ENCODE data around the gene FAM124A. TPM values are rescaled to one million over a fixed set of nuclear protein-coding genes. Genes with fewer than 3 reads are reported as not detected.
"Not testable (repeated sequence)": the region's sequence is repeated elsewhere in the genome, so short reads cannot be mapped to it uniquely, and the experiment has no call there.

FAM124A gene
- total and polyA plus RNA-seq, 4 donors, result 6.1 to 15.7 (median 10.4) TPM

DNA sequence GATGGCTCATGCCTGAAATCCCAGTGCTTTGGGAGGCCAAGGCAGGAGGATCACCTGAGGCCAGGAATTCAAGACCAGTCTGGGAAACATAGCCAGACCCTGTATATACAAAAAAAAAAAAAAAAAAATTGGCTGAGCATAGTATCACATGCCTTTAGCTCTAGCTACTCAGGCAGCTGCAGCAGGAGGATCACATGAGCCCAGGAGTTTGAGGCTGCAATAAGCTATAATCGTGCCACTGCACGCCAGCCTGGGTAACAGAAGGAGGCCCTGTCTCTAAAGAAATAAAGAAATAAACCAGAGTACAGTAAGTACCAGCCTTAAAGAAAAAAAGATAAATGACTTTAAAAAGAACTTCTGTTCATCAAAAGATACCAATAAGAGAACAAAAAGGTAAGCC is 52.9 kb downstream of the FAM124A start:
- H3K4me1 ChIP-seq (ENCODE audit: control insufficient read depth, insufficient read depth, low read length), result peaks cover 13% of the 10 kb centered on the region
- H3K27ac ChIP-seq (ENCODE audit: low read depth, low read length), result no peak overlapping the region
- no CpG with 5 or more reads among the region's 2 CpGs for WGBS (ENCODE audit: insufficient coverage)
- no peaks in the 10 kb centered on the region for H3K9me3 ChIP-seq (ENCODE audit: control insufficient read depth, insufficient read depth, low read length)
- no peak overlapping the region for H3K4me3 ChIP-seq (ENCODE audit: low read depth, low read length)
- no peaks in the 10 kb centered on the region for H3K27me3 ChIP-seq (ENCODE audit: control insufficient read depth, insufficient read depth, low read length)
- peaks cover 3% of the 10 kb centered on the region for H3K36me3 ChIP-seq (ENCODE audit: control insufficient read depth, insufficient read depth, low read length)
- DNase-seq (ENCODE audit: low read depth in 4 of 6, low spot score in 6 of 6), result peak in 1 of 6 donors; percentile 36

DNA sequence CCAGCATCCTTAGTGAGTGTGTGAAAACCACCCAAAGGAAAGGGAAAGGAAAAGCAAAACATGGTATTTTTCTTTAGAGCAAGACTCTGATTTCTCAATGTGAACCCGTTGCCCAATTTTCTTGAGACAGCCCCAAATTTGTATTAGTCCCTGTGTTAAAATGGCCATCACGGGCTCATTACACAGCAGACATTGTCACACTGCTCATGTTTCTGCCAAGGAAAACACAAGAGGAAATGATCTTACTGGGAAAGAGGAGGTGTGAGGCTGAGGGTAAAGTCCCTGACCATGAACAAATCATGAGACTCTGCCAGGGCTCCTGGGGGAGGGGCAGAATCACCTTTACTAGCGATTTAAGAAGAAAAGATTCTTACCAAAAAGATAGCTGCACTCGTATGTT is 54.4 kb downstream of the FAM124A start:
- peaks cover 13% of the 10 kb centered on the region for H3K4me1 ChIP-seq (ENCODE audit: control insufficient read depth, insufficient read depth, low read length)

GRCh38 chr13:51277928-51278327 is 55.7 kb downstream of the FAM124A start:
- H3K4me3 ChIP-seq (ENCODE audit: low read depth, low read length), result no peak overlapping the region
- DNase-seq (ENCODE audit: low read depth in 4 of 6, low spot score in 6 of 6), result no peak
- H3K4me1 ChIP-seq (ENCODE audit: control insufficient read depth, insufficient read depth, low read length), result peaks cover 9% of the 10 kb centered on the region
- no peaks in the 10 kb centered on the region for H3K9me3 ChIP-seq (ENCODE audit: control insufficient read depth, insufficient read depth, low read length)
- no peak overlapping the region for H3K27ac ChIP-seq (ENCODE audit: low read depth, low read length)
- H3K36me3 ChIP-seq (ENCODE audit: control insufficient read depth, insufficient read depth, low read length), result peaks cover 13% of the 10 kb centered on the region
- 67% methylated on average over 3 of the region's 4 CpGs for WGBS (ENCODE audit: insufficient coverage)
- no peaks in the 10 kb centered on the region for H3K27me3 ChIP-seq (ENCODE audit: control insufficient read depth, insufficient read depth, low read length)

More for the DNA sequence above, 54.4 kb downstream of the FAM124A start:
- peaks cover 13% of the 10 kb centered on the region for H3K36me3 ChIP-seq (ENCODE audit: control insufficient read depth, insufficient read depth, low read length)
- H3K27me3 ChIP-seq (ENCODE audit: control insufficient read depth, insufficient read depth, low read length), result no peaks in the 10 kb centered on the region
- no peak overlapping the region for H3K4me3 ChIP-seq (ENCODE audit: low read depth, low read length)
- no peaks in the 10 kb centered on the region for H3K9me3 ChIP-seq (ENCODE audit: control insufficient read depth, insufficient read depth, low read length)
- no peak overlapping the region for H3K27ac ChIP-seq (ENCODE audit: low read depth, low read length)
- DNase-seq (ENCODE audit: low read depth in 4 of 6, low spot score in 6 of 6), result no peak
- no CpG with 5 or more reads among the region's 4 CpGs for WGBS (ENCODE audit: insufficient coverage)

GRCh38 chr13:51278426-51279130 is 56.4 kb downstream of the FAM124A start:
- peaks cover 13% of the 10 kb centered on the region for H3K36me3 ChIP-seq (ENCODE audit: control insufficient read depth, insufficient read depth, low read length)
- H3K4me3 ChIP-seq (ENCODE audit: low read depth, low read length), result no peak overlapping the region
- WGBS (ENCODE audit: insufficient coverage), result 76% methylated on average over 7 of the region's 9 CpGs
- H3K27me3 ChIP-seq (ENCODE audit: control insufficient read depth, insufficient read depth, low read length), result no peaks in the 10 kb centered on the region
- no peak for DNase-seq (ENCODE audit: low read depth in 4 of 6, low spot score in 6 of 6)
- H3K27ac ChIP-seq (ENCODE audit: low read depth, low read length), result no peak overlapping the region
- H3K4me1 ChIP-seq (ENCODE audit: control insufficient read depth, insufficient read depth, low read length), result peaks cover 9% of the 10 kb centered on the region
- no peaks in the 10 kb centered on the region for H3K9me3 ChIP-seq (ENCODE audit: control insufficient read depth, insufficient read depth, low read length)

GRCh38 chr13:51280379-51280940 is 58.3 kb downstream of the FAM124A start:
- Histone ChIP-seq H3K36me3 (ENCODE audit: control insufficient read depth, insufficient read depth, low read length) (peaks cover 13% of the 10 kb centered on the region), H3K27ac (ENCODE audit: low read depth, low read length) (no peak overlapping the region), H3K27me3 (ENCODE audit: control insufficient read depth, insufficient read depth, low read length) (no peaks in the 10 kb centered on the region), H3K4me3 (ENCODE audit: low read depth, low read length) (no peak overlapping the region), H3K9me3 (ENCODE audit: control insufficient read depth, insufficient read depth, low read length) (no peaks in the 10 kb centered on the region), H3K4me1 (ENCODE audit: control insufficient read depth, insufficient read depth, low read length) (peaks cover 6% of the 10 kb centered on the region)
- WGBS (ENCODE audit: insufficient coverage), result 85% methylated on average over 13 of the region's 13 CpGs
- no peak for DNase-seq (ENCODE audit: low read depth in 4 of 6, low spot score in 6 of 6)

DNA sequence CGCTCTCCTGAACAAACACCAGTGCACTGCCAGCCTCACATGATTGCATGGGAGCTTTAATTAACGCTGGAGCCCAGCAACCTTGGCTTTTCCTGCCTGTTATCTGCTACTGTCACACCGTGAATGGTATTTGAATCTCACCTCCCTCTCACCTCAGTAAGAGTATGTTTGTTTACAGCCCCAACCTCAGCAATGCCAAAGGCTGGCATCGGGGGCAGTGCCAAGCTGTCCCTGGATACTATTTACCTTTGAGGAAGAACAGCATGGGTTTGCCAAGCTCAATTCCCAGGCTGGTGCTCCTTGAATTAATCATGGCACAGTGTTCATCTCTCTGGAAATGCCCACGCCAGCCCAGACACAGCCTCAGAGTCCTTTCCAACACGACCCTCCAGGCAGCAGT is 60.1 kb downstream of the FAM124A start:
- Histone ChIP-seq H3K27me3 (ENCODE audit: control insufficient read depth, insufficient read depth, low read length) (no peaks in the 10 kb centered on the region), H3K4me1 (ENCODE audit: control insufficient read depth, insufficient read depth, low read length) (peaks cover 10% of the 10 kb centered on the region), H3K27ac (ENCODE audit: low read depth, low read length) (no peak overlapping the region), H3K9me3 (ENCODE audit: control insufficient read depth, insufficient read depth, low read length) (no peaks in the 10 kb centered on the region), H3K36me3 (ENCODE audit: control insufficient read depth, insufficient read depth, low read length) (peaks cover 13% of the 10 kb centered on the region), H3K4me3 (ENCODE audit: low read depth, low read length) (no peak overlapping the region)
- WGBS (ENCODE audit: insufficient coverage), result 58% methylated on average over 5 of the region's 6 CpGs
- DNase-seq (ENCODE audit: low read depth in 4 of 6, low spot score in 6 of 6), result peak in 1 of 6 donors; percentile 22

DNA sequence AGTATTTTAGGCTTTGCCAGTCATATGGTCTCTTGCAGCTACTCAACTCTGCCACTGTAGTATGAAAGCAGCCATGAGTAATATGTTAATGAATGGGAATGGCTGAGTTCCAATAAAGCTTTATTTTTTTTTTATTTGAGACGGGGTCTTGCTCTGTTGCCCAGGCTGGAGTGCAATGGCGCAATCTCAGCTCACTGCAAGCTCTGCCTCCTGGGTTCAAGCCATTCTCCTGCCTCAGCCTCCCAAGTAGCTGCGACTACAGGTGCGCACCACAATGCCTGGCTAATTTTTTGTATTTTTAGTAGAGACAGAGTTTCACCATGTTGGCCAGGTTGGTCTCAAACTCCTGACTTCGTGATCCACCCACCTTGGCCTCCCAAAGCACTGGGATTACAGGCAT is 60.7 kb downstream of the FAM124A start:
- not testable (repeated sequence) for DNase-seq (ENCODE audit: low read depth in 4 of 6, low spot score in 6 of 6); H3K4me1 ChIP-seq (ENCODE audit: control insufficient read depth, insufficient read depth, low read length); H3K27me3 ChIP-seq (ENCODE audit: control insufficient read depth, insufficient read depth, low read length); H3K9me3 ChIP-seq (ENCODE audit: control insufficient read depth, insufficient read depth, low read length); H3K27ac ChIP-seq (ENCODE audit: low read depth, low read length); H3K4me3 ChIP-seq (ENCODE audit: low read depth, low read length)
- peaks cover 10% of the 10 kb centered on the region for H3K36me3 ChIP-seq (ENCODE audit: control insufficient read depth, insufficient read depth, low read length)
- WGBS (ENCODE audit: insufficient coverage), result 89% methylated on average over 5 of the region's 5 CpGs

GRCh38 chr13:51283371-51283770 is 61.2 kb downstream of the FAM124A start:
- Histone ChIP-seq H3K36me3 (ENCODE audit: control insufficient read depth, insufficient read depth, low read length) (peaks cover 10% of the 10 kb centered on the region), H3K27ac (ENCODE audit: low read depth, low read length) (no peak overlapping the region), H3K27me3 (ENCODE audit: control insufficient read depth, insufficient read depth, low read length) (no peaks in the 10 kb centered on the region), H3K4me3 (ENCODE audit: low read depth, low read length) (no peak overlapping the region), H3K4me1 (ENCODE audit: control insufficient read depth, insufficient read depth, low read length) (peaks cover 8% of the 10 kb centered on the region), H3K9me3 (ENCODE audit: control insufficient read depth, insufficient read depth, low read length) (no peaks in the 10 kb centered on the region)
- DNase-seq (ENCODE audit: low read depth in 4 of 6, low spot score in 6 of 6), result no peak
- no CpG with 5 or more reads among the region's 1 CpG for WGBS (ENCODE audit: insufficient coverage)

- peaks cover 10% of the 10 kb centered on the region for H3K36me3 ChIP-seq (ENCODE audit: control insufficient read depth, insufficient read depth, low read length)
These were observed 62.1 kb downstream of the FAM124A start for GRCh38 chr13:51284339-51284738.

More at GRCh38 chr13:51284339-51284738, 62.1 kb downstream of the FAM124A start:
- no peak for DNase-seq (ENCODE audit: low read depth in 4 of 6, low spot score in 6 of 6)
- Histone ChIP-seq H3K4me3 (ENCODE audit: low read depth, low read length) (no peak overlapping the region), H3K9me3 (ENCODE audit: control insufficient read depth, insufficient read depth, low read length) (no peaks in the 10 kb centered on the region), H3K27me3 (ENCODE audit: control insufficient read depth, insufficient read depth, low read length) (no peaks in the 10 kb centered on the region), H3K27ac (ENCODE audit: low read depth, low read length) (no peak overlapping the region), H3K4me1 (ENCODE audit: control insufficient read depth, insufficient read depth, low read length) (peaks cover 8% of the 10 kb centered on the region)
- 100% methylated on average over 1 of the region's 3 CpGs for WGBS (ENCODE audit: insufficient coverage)
